GM21381 (cell line): ENCODE measurements around the gene LZTS3.
"Not testable (repeated sequence)": the region's sequence is repeated elsewhere in the genome, so short reads cannot be mapped to it uniquely, and the experiment has no call there.

ENCODE experiments used
- ATAC-seq: cut with Tn5 transposase; IDR thresholded peaks from one replicate; pipeline ENCODE4 v1.9.1; 2021; ENCODE audit warnings: mild to moderate bottlenecking, moderate library complexity; ENCODE audit not compliant: unreplicated experiment

The LZTS3 gene

DNA sequence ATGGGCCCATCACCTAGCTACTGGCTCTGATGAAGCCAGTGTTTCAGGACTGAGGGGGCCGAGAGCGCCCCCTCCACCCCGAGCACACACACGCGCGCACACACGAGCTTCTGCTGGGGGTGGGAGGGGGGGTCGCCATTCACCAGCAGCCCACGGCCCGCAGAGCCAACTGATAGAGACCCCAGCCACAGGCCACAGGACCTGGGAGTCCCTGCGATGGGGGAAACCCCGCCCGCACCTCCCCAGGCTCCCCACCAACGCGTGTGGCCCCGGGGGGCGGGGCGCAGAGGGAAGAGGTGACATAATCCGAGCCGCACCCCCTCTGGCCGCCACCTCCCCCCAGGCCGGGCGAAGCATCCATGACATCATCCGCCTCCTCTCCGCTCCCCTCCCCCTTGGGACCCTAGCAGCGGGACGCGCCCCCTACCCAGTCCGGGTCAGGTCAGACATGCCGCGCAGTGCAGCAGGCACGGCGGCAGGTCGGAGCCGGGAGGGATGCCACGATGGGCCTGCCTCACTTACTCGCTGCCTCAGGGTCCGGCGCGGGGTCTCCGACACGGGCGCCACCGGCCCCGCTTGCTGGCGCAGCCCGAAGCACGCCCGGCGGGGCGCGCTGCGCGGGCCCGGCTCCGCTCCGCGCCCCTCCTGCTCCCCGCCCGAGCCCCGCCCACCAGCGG is at the start of gene LZTS3:
Gene LZTS3 (minus strand): TSS at position 617 of the 677 bp plus-strand sequence. CDS start 6,386 bp downstream, outside the sequence.
- peak; percentile 49 for ATAC-seq

DNA sequence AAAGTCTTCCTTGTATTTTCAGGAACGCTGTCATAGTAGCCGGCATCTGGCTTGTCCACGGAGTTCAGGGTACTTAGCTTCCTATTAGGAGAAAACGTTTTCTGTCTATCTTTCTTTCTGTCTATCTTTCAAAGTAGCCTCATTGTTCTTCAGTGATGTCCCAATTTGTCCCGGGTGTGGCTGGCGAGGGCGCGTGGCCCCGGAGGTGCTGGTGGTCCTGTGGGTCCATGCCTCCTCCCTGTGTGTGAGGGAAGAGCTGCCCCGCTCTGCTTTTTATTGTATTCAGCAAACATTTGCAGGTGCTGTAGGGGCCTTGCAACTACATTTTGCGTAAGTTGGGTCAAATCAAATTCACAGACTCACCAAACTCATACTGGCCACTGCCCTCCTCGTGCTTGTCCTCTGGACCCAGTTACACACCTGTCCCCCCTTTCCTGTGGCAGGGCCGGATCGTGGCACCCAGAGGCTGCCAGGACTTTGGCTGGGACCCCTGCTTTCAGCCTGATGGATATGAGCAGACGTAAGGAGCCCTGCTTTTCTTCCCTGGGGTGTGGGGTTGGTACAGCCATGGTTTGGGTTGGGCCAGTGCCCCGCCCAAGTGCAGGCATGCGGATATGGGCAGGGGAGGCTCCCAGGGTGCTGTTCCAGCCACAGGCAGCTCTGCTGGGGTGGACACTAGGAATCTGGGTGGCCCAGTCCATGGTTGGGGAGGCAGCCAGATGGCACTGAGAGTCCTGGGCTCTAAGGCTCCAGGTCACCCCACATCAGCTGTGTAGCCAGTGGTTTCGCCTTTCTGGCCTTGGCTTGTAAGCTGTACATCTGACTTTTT is 48.3 kb upstream of the LZTS3 start:
- ATAC-seq = no peak

GRCh38 chr20:3218307-3218988 is 45.1 kb upstream of the LZTS3 start:
- no peak for ATAC-seq

- ATAC-seq = not testable (repeated sequence)
These were observed 42.1 kb upstream of the LZTS3 start for GRCh38 chr20:3215359-3215917.

DNA sequence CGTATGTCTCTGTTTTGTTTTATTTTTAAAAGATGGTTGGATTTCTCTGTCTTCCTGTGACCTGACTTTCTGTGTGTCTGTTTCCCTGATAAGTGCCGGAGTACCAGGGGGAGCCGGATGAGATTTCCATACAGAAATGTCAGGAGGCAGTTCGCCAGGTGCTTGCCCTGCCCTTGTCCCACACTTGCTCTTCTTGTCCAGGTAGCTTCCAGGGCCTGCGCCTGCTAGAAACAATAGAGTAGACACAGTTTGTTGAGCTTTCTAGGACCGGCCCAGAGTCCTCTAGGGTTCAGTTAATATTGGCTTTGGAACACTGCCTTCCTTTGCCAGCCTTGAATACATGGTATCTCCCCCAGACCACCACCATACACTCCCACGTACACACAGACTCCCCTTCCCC is 39.9 kb upstream of the LZTS3 start:
- no peak for ATAC-seq

DNA sequence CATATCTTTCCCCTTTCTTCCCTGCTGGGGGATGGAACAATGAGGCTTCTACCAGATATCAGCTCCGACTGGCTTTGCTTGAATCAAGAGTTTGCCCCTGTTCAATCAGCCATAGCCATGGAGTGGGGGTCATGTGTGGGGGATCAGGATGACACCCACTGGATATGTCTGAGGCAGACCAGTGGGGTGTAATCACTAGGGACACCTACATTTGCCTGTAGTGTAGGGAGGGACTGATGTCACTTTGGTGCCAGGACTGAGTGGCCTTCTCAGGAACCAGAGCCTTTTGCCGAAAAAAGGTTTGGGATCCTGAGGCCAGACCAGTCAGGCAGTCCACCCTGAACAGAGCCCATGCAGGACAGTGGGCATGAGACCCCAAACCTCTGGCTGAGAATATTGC is 37.0 kb upstream of the LZTS3 start:
- ATAC-seq = no peak

DNA sequence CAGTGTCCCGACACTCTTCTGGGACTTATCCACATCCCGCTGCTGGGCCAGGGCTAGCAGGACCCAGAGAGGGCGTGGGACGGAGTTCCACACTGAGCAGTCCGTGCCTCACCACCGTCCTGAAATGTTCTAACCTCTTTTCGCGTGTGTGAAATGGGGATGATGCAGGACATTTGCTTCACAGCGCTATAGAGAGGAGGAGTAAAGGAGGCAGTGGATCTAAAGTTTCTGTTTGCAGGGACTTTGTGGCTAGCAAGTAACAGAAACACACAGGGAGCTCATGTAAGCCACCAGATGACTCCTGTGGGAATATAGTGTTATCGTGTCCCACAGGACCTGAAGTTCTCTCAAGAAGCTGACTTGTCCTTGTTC is 36.6 kb upstream of the LZTS3 start:
- no peak for ATAC-seq

DNA sequence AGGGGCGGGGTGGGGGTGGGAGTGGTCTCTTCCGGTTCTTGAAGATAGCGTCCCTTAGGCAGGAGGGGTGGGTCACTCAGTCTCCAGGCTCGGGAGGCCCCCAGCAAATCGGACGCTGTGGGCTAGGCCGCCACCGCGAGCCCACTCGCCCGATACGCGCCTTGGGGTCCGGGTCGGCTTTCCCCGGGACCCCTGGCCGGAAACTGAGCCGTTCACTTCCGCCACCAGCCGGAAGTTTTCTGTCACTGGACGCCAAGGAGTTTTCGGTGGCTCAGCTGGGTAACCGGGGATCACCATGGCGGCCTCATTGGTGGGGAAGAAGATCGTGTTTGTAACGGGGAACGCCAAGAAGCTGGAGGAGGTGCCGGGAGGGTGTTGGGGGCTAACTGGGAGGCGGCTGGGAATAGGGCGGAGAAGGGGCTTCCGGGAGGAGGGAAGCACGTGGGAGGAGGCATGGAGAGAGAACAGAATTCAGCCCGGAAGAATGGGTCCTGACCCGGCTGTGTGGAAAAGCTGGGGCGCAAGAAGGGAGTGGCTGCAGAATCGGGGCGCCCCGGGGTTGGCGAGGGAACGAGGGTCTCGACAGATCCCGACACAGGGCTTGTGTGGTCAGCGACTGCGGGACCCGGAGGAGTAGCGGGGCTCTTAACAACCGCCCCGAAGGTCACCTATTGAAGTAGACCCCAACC is 36.1 kb upstream of the LZTS3 start, which contains the start of gene ITPA:
Gene ITPA (plus strand): TSS at position 242 of the 689 bp plus-strand sequence. CDS start 54 bp downstream, at position 296.
- ATAC-seq = no peak

GRCh38 chr20:3208786-3209256 is 35.5 kb upstream of the LZTS3 start:
- ATAC-seq = no peak

- ATAC-seq = peak; percentile 80
These were observed 30.9 kb upstream of the LZTS3 start, which contains the start of gene DDRGK1 for GRCh38 chr20:3204124-3204794. TSS of gene DDRGK1 (minus strand) at chr20:3204682. CDS start at chr20:3204627, 55 bp downstream.

DNA sequence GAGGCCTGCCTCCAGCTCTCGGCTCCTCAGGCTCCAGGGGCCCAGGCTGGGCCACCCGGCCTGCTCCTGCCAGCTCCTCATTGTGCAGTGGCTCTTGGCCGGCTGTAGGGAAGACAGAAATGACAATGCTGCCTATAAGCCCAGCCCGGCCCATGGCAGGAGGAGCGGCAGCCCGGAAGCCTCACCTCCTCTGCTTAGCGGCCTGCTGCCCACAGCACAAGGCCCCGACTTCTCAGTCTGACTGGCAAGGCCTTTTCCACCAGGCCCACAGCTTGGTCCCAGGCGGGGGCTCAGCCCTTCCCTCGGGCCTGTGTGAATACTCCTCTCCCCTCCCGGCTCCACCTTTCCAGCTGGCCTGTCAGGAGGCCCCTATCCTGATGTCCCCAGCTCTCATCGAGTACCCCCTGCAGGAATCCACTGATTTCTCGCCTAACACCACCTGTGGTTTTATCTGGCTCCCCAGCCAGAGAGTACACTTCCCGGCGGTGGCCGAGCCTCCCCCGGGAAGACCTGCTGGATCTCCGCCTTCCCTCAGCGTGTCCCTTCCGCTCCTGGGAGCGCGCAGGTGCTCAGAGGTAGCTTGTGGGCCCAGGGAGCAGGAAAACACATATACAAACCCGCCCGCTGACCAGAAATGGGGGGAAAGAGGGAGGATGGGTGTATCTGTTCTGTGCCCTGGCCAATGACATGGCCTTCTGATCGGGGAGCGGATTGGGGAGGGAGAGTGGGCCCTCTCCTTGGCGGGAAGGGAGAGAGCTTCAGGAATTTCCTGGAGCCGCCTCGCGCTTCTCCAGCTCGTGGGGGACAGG is 30.2 kb upstream of the LZTS3 start:
- peak; percentile 7 for ATAC-seq

DNA sequence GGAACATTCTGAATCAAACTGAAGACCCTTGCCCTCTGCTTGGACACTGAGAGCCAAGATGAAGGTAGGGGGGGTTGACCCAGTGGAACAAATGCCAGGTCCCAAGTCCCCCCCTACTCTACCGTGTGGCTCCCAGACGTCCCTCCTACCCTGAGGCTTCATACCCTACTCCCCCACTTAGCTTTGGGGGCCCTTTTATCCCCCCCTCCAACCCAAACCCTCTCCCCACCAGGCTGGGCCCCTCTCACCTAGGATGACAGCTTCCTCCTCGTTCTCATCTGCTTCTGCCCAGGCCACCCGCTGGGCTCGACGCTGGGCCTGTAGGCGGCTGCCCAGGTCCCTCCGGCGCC is 29.6 kb upstream of the LZTS3 start:
- no peak for ATAC-seq

GRCh38 chr20:3199976-3200755 is 26.8 kb upstream of the LZTS3 start:
- ATAC-seq = no peak

GRCh38 chr20:3199206-3199605 is 25.9 kb upstream of the LZTS3 start:
- no peak for ATAC-seq

GRCh38 chr20:3195590-3196237 is 22.4 kb upstream of the LZTS3 start:
- no peak for ATAC-seq

DNA sequence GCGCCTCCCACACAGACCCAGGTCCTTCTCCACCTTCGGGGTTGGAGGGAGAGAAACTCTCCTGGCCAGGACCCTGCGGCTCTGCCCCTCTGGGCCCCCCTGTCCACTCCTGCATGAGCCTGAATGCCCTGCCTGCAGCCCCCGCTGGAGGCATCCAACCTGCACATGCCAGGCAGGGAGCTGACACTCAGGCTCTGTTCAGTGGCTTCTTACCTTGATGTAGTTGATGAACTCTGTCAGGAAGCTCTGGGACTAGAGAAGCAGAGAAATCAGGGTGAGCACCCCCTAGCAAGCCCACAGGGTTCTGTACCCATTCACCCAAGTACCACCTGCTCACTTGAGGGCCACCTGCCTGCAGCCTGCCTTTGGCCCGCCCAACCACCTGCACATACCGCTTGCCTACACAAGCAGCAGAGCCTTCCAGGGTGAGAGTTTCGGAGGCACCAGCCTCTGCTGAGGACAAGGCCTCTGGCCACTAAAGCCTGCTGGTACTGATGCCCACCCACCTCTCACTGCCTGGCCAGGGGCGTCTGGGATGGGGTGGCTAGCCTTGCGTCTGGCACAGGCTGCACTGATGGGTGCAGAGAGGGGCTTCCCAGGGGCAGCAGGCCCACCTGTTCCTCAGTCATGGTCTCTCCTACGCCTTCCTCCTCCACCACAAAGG is 21.4 kb upstream of the LZTS3 start:
- no peak for ATAC-seq
